CD8-positive, alpha-beta memory T cell (primary cell): ENCODE data around the gene SDK1. TPM values are rescaled to one million over a fixed set of nuclear protein-coding genes. Genes with fewer than 3 reads are reported as not detected.

Source experiments
- CTCF ChIA-PET: fragments of 350-600 bp; sonication (Branson Sonifier 250); formaldehyde crosslinking; loops from one replicate; lab custom pipeline; 2021; ENCODE audit warnings: antibody characterized with exemption; lab: Charles Lee
- POLR2A ChIA-PET: fragments of 350-600 bp; sonication (Branson Sonifier 250); formaldehyde crosslinking; loops from one replicate; lab custom pipeline; 2021; ENCODE audit warnings: antibody characterized with exemption; lab: Charles Lee
- DNase-seq, 5 donors: peaks; one replicate each; pipeline versions ENCODE4 v3.0.0 to v3.0.0-alpha.2; 2020 to 2022; ENCODE audit warnings: mixed read lengths in 1 of 5
- H3K27ac ChIP-seq: one replicate; pipeline ENCODE4 v1.7.0; 2013; ENCODE audit warnings: low read depth, mild to moderate bottlenecking, low read length, moderate library complexity
- H3K27me3 ChIP-seq: 2 replicates; pipeline ENCODE4 v1.7.0; 2013; ENCODE audit warnings: low read length, mild to moderate bottlenecking; ENCODE audit not compliant: insufficient read depth, poor library complexity, severe bottlenecking
- H3K36me3 ChIP-seq: 2 replicates; pipeline ENCODE4 v1.7.0; 2013; ENCODE audit warnings: mild to moderate bottlenecking, low read length, moderate library complexity; ENCODE audit not compliant: insufficient read depth
- H3K4me1 ChIP-seq: 2 replicates; pipeline ENCODE4 v1.7.0; 2013; ENCODE audit warnings: mild to moderate bottlenecking, low read length, moderate library complexity; ENCODE audit not compliant: insufficient read depth
- H3K4me3 ChIP-seq: 2 replicates; pipeline ENCODE4 v1.7.0; 2013; ENCODE audit warnings: mild to moderate bottlenecking, low read length
- H3K9me3 ChIP-seq: 2 replicates; pipeline ENCODE4 v1.7.0; 2013; ENCODE audit warnings: mild to moderate bottlenecking, low read length
- H3K27ac Mint-ChIP-seq, 8 donors: one replicate each; pipeline ENCODE4 v1.8.0; 2020 to 2021; ENCODE audit warnings: mixed read lengths in 8 of 8, mild to moderate bottlenecking in 6 of 8, inconsistent platforms in 3 of 8, moderate library complexity in 3 of 8
- H3K27me3 Mint-ChIP-seq, 2 donors: one replicate each; pipeline ENCODE4 v1.8.0; 2020 to 2021; ENCODE audit warnings: mixed read lengths in 2 of 2, mild to moderate bottlenecking in 1 of 2, moderate library complexity in 1 of 2
- H3K36me3 Mint-ChIP-seq, 3 donors: one replicate each; pipeline ENCODE4 v1.8.0; 2020 to 2021; ENCODE audit warnings: mixed read lengths in 3 of 3, inconsistent platforms in 1 of 3, mild to moderate bottlenecking in 1 of 3
- H3K4me1 Mint-ChIP-seq, 3 donors: one replicate each; pipeline ENCODE4 v1.8.0; 2020 to 2021; ENCODE audit warnings: mixed read lengths in 3 of 3, inconsistent platforms in 1 of 3, mild to moderate bottlenecking in 1 of 3
- H3K4me3 Mint-ChIP-seq, 7 donors: one replicate each; pipeline ENCODE4 v1.8.0; 2020 to 2021; ENCODE audit warnings: mixed read lengths in 7 of 7, mild to moderate bottlenecking in 6 of 7, moderate library complexity in 4 of 7, inconsistent platforms in 2 of 7
- H3K9me3 Mint-ChIP-seq, 5 donors: one replicate each; pipeline ENCODE4 v1.8.0; 2020 to 2022; ENCODE audit warnings: mixed read lengths in 5 of 5, mild to moderate bottlenecking in 3 of 5, moderate library complexity in 2 of 5, inconsistent platforms in 1 of 5
- polyA plus RNA-seq: library from polyadenylated mRNA; unstranded; fragments of 300-500 nt; fragmentation: Illumina TruSeq; gene quantifications from one replicate; pipeline ENCODE4 v1.2.3, GENCODE V29; 2021
- total RNA-seq, 2 experiments: library from RNA; stranded (reverse); gene quantifications; one replicate each; pipeline ENCODE4 v1.2.3, GENCODE V29; 2021

Gene SDK1
- total and polyA plus RNA-seq, 3 experiments from 2014 or later = 0.04 TPM; not detected in 1

GRCh38 chr7:3504384-3504783 lies 203.3 kb downstream of the SDK1 start:
- H3K4me3 Mint-ChIP-seq = no peak overlapping the region
- no peak for DNase-seq
- CTCF ChIA-PET = no interaction called here
- H3K9me3 Mint-ChIP-seq = peaks cover 40 to 52% (median 44%) of the 10 kb centered on the region in 5 donors
- H3K4me1 ChIP-seq = no peaks in the 10 kb centered on the region
- peaks cover 18 to 31% of the 10 kb centered on the region in 2 donors for H3K27me3 Mint-ChIP-seq
- no peaks in the 10 kb centered on the region for H3K27me3 ChIP-seq
- H3K27ac ChIP-seq = no peak overlapping the region
- no peaks in the 10 kb centered on the region for H3K9me3 ChIP-seq
- no peaks in the 10 kb centered on the region for H3K36me3 ChIP-seq
- no peak overlapping the region for H3K27ac Mint-ChIP-seq
- no peaks in the 10 kb centered on the region for H3K4me1 Mint-ChIP-seq
- H3K36me3 Mint-ChIP-seq = peaks cover 0 to 51% (median 2%) of the 10 kb centered on the region in 3 donors
- POLR2A ChIA-PET = no interaction called here
- no peak overlapping the region for H3K4me3 ChIP-seq

- H3K27ac Mint-ChIP-seq = peak overlapping the region in 1 of 8 donors; percentile 66
- Histone ChIP-seq H3K27me3 (no peaks in the 10 kb centered on the region), H3K36me3 (no peaks in the 10 kb centered on the region), H3K4me3 (no peak overlapping the region), H3K9me3 (no peaks in the 10 kb centered on the region), H3K4me1 (no peaks in the 10 kb centered on the region), H3K27ac (no peak overlapping the region)
- peaks cover 9 to 53% of the 10 kb centered on the region in 2 donors for H3K27me3 Mint-ChIP-seq
- H3K4me3 Mint-ChIP-seq = no peak overlapping the region
- H3K36me3 Mint-ChIP-seq = peaks cover 0 to 21% (median 2%) of the 10 kb centered on the region in 3 donors
- ChIA-PET CTCF (interaction anchor here (1.0 kb wide), 1 partner anchor 15 kb away, joined by 6 read pairs; no protein-coding TSS in a partner anchor), POLR2A (no interaction called here)
- peaks cover 11 to 20% (median 15%) of the 10 kb centered on the region in 5 donors for H3K9me3 Mint-ChIP-seq
- DNase-seq = no peak
- H3K4me1 Mint-ChIP-seq = no peaks in the 10 kb centered on the region
Observed at GRCh38 chr7:3510101-3511020, 209.3 kb downstream of the SDK1 start.

- POLR2A ChIA-PET = no interaction called here
- no peak overlapping the region for H3K4me3 ChIP-seq
- CTCF ChIA-PET = no interaction called here
- no peaks in the 10 kb centered on the region for H3K4me1 ChIP-seq
- H3K4me3 Mint-ChIP-seq = no peak overlapping the region
- H3K4me1 Mint-ChIP-seq = no peaks in the 10 kb centered on the region
- no peaks in the 10 kb centered on the region for H3K27me3 ChIP-seq
- no peaks in the 10 kb centered on the region for H3K9me3 ChIP-seq
- H3K27ac Mint-ChIP-seq = no peak overlapping the region
- DNase-seq = no peak
- H3K36me3 Mint-ChIP-seq = no peaks in the 10 kb centered on the region
- no peaks in the 10 kb centered on the region for H3K9me3 Mint-ChIP-seq
- H3K27ac ChIP-seq = no peak overlapping the region
- no peaks in the 10 kb centered on the region for H3K36me3 ChIP-seq
- peaks cover 10 to 52% of the 10 kb centered on the region in 2 donors for H3K27me3 Mint-ChIP-seq
Observed at GRCh38 chr7:3517344-3517743, 216.3 kb downstream of the SDK1 start.

- H3K9me3 ChIP-seq = no peaks in the 10 kb centered on the region
- H3K4me3 ChIP-seq = no peak overlapping the region
- H3K27ac ChIP-seq = no peak overlapping the region
- Mint-ChIP-seq H3K36me3 (no peaks in the 10 kb centered on the region), H3K27me3 (peaks cover 10 to 55% of the 10 kb centered on the region in 2 donors), H3K27ac (no peak overlapping the region), H3K9me3 (no peaks in the 10 kb centered on the region), H3K4me1 (no peaks in the 10 kb centered on the region), H3K4me3 (no peak overlapping the region)
- POLR2A ChIA-PET = no interaction called here
- H3K36me3 ChIP-seq = no peaks in the 10 kb centered on the region
- no peaks in the 10 kb centered on the region for H3K4me1 ChIP-seq
- DNase-seq = no peak
- CTCF ChIA-PET = no interaction called here
- no peaks in the 10 kb centered on the region for H3K27me3 ChIP-seq
Observed at GRCh38 chr7:3518546-3518945, 217.5 kb downstream of the SDK1 start.

- Mint-ChIP-seq H3K27me3 (peaks cover 5 to 52% of the 10 kb centered on the region in 2 donors), H3K9me3 (no peaks in the 10 kb centered on the region), H3K36me3 (no peaks in the 10 kb centered on the region), H3K4me3 (no peak overlapping the region), H3K27ac (no peak overlapping the region), H3K4me1 (no peaks in the 10 kb centered on the region)
- H3K27ac ChIP-seq = no peak overlapping the region
- no peak overlapping the region for H3K4me3 ChIP-seq
- no peaks in the 10 kb centered on the region for H3K9me3 ChIP-seq
- DNase-seq = no peak
- H3K36me3 ChIP-seq = no peaks in the 10 kb centered on the region
- ChIA-PET CTCF (no interaction called here), POLR2A (no interaction called here)
- H3K27me3 ChIP-seq = no peaks in the 10 kb centered on the region
- no peaks in the 10 kb centered on the region for H3K4me1 ChIP-seq
Observed at GRCh38 chr7:3520206-3520605, 219.2 kb downstream of the SDK1 start.

GRCh38 chr7:3527496-3528124 lies 226.6 kb downstream of the SDK1 start:
- POLR2A ChIA-PET = no interaction called here
- no peak overlapping the region for H3K4me3 Mint-ChIP-seq
- Histone ChIP-seq H3K4me1 (no peaks in the 10 kb centered on the region), H3K27me3 (no peaks in the 10 kb centered on the region), H3K27ac (no peak overlapping the region), H3K9me3 (no peaks in the 10 kb centered on the region), H3K36me3 (no peaks in the 10 kb centered on the region), H3K4me3 (no peak overlapping the region)
- CTCF ChIA-PET = no interaction called here
- H3K27me3 Mint-ChIP-seq = peaks cover 0 to 19% of the 10 kb centered on the region in 2 donors
- peak overlapping the region in 1 of 8 donors; percentile 59 for H3K27ac Mint-ChIP-seq
- no peaks in the 10 kb centered on the region for H3K4me1 Mint-ChIP-seq
- no peaks in the 10 kb centered on the region for H3K9me3 Mint-ChIP-seq
- no peak for DNase-seq
- no peaks in the 10 kb centered on the region for H3K36me3 Mint-ChIP-seq

- no peak overlapping the region for H3K27ac ChIP-seq
- no peaks in the 10 kb centered on the region for H3K4me1 ChIP-seq
- DNase-seq = no peak
- Mint-ChIP-seq H3K4me1 (no peaks in the 10 kb centered on the region), H3K27ac (no peak overlapping the region), H3K9me3 (no peaks in the 10 kb centered on the region), H3K4me3 (no peak overlapping the region), H3K36me3 (no peaks in the 10 kb centered on the region), H3K27me3 (peaks cover 2 to 5% of the 10 kb centered on the region in 2 donors)
- no peaks in the 10 kb centered on the region for H3K27me3 ChIP-seq
- POLR2A ChIA-PET = no interaction called here
- H3K9me3 ChIP-seq = no peaks in the 10 kb centered on the region
- no peaks in the 10 kb centered on the region for H3K36me3 ChIP-seq
- H3K4me3 ChIP-seq = no peak overlapping the region
- CTCF ChIA-PET = no interaction called here
Observed at GRCh38 chr7:3533040-3533439, 232.0 kb downstream of the SDK1 start.

GRCh38 chr7:3537210-3537875 lies 236.3 kb downstream of the SDK1 start:
- no peak overlapping the region for H3K4me3 Mint-ChIP-seq
- CTCF ChIA-PET = no interaction called here

More at GRCh38 chr7:3537210-3537875, 236.3 kb downstream of the SDK1 start:
- no peaks in the 10 kb centered on the region for H3K4me1 ChIP-seq
- Mint-ChIP-seq H3K9me3 (no peaks in the 10 kb centered on the region), H3K27me3 (peaks cover 2 to 5% of the 10 kb centered on the region in 2 donors), H3K27ac (no peak overlapping the region), H3K36me3 (no peaks in the 10 kb centered on the region), H3K4me1 (no peaks in the 10 kb centered on the region)
- POLR2A ChIA-PET = no interaction called here
- DNase-seq = no peak
- no peaks in the 10 kb centered on the region for H3K36me3 ChIP-seq
- H3K9me3 ChIP-seq = no peaks in the 10 kb centered on the region
- no peak overlapping the region for H3K27ac ChIP-seq
- H3K4me3 ChIP-seq = no peak overlapping the region
- no peaks in the 10 kb centered on the region for H3K27me3 ChIP-seq
